Cardiac muscle cell (in vitro differentiated cells and primary cell): Measurements from ENCODE around the gene PCYT1A. TPM values are rescaled to one million over a fixed set of nuclear protein-coding genes. Genes with fewer than 3 reads are reported as not detected.
"Not testable (repeated sequence)": the region's sequence is repeated elsewhere in the genome, so short reads cannot be mapped to it uniquely, and the experiment has no call there.

Experiments
- DNase-seq, 2 donors: peaks; one replicate each; pipeline versions ENCODE4 v3.0.0 to v3.0.0-alpha.2; 2010 to 2017; ENCODE audit warnings: low read depth in 1 of 2, low spot score in 1 of 2
- H3K27ac ChIP-seq: fragments of 200-600 bp; sonication (generic); 2 replicates; pipeline ENCODE4 v1.5.1; 2016
- H3K27me3 ChIP-seq: fragments of 200-600 bp; sonication (generic); 2 replicates; pipeline ENCODE4 v1.6.0; 2016; ENCODE audit warnings: control low read depth
- H3K36me3 ChIP-seq: fragments of 200-600 bp; sonication (generic); 2 replicates; pipeline ENCODE4 v1.5.1; 2016; ENCODE audit warnings: control low read depth
- H3K4me1 ChIP-seq: fragments of 200-600 bp; sonication (generic); 2 replicates; pipeline ENCODE4 v1.8.1; 2017; ENCODE audit warnings: low read depth, mild to moderate bottlenecking, mixed run types
- H3K4me3 ChIP-seq: fragments of 200-600 bp; sonication (generic); 2 replicates; pipeline ENCODE4 v1.5.1; 2016; ENCODE audit warnings: mild to moderate bottlenecking
- H3K9me3 ChIP-seq: fragments of 200-600 bp; sonication (generic); 2 replicates; pipeline ENCODE4 v1.5.1; 2017; ENCODE audit warnings: low read depth, mild to moderate bottlenecking, control low read depth
- CTCF ChIP-seq: IDR thresholded peaks from 2 replicates; pipeline ENCODE4 v1.5.1; 2012; ENCODE audit warnings: low read depth, mild to moderate bottlenecking, low read length
- polyA plus RNA-seq: library from polyadenylated mRNA; unstranded; fragments of >200 nt; fragmentation: Nextera tagmentation; extraction: Ambion mirVana; gene quantifications from 2 replicates; pipeline ENCODE4 v1.2.1, GENCODE V29; 2016
- total RNA-seq: library from RNA; depleted of rRNA; stranded (reverse); fragments of >200 nt; gene quantifications from 2 replicates; pipeline ENCODE4 v1.2.3, GENCODE V29; 2016

Gene PCYT1A
- total and polyA plus RNA-seq, 2 experiments from 2014 or later = 23.6 to 66.5 TPM

- H3K27ac ChIP-seq = no peak overlapping the region
- H3K9me3 ChIP-seq = no peaks in the 10 kb centered on the region
- H3K4me1 ChIP-seq = peaks cover 7% of the 10 kb centered on the region
- no peaks in the 10 kb centered on the region for H3K27me3 ChIP-seq
- DNase-seq = no peak
- H3K4me3 ChIP-seq = no peak overlapping the region
- H3K36me3 ChIP-seq = no peaks in the 10 kb centered on the region
- TF ChIP-seq CTCF = no peak
These were observed 102.6 kb downstream of the PCYT1A start for GRCh38 chr3:196184881-196185280.

GRCh38 chr3:196184169-196184432 lies 103.4 kb downstream of the PCYT1A start:
- H3K27ac ChIP-seq, H3K36me3 ChIP-seq: not testable (repeated sequence)

GRCh38 chr3:196181127-196181546 lies 106.4 kb downstream of the PCYT1A start:
- Histone ChIP-seq H3K27ac (no peak overlapping the region), H3K4me1 (peaks cover 4% of the 10 kb centered on the region), H3K27me3 (no peaks in the 10 kb centered on the region), H3K9me3 (no peaks in the 10 kb centered on the region), H3K36me3 (no peaks in the 10 kb centered on the region), H3K4me3 (no peak overlapping the region)
- DNase-seq = no peak
- no peak for TF ChIP-seq CTCF

More at GRCh38 chr3:196184169-196184432, 103.4 kb downstream of the PCYT1A start:
- H3K4me3 ChIP-seq, H3K9me3 ChIP-seq, DNase-seq, H3K27me3 ChIP-seq, H3K4me1 ChIP-seq: not testable (repeated sequence)

GRCh38 chr3:196180346-196180745 lies 107.2 kb downstream of the PCYT1A start:
- TF ChIP-seq CTCF = no peak
- no peak for DNase-seq
- H3K36me3 ChIP-seq = no peaks in the 10 kb centered on the region
- no peak overlapping the region for H3K27ac ChIP-seq
- no peak overlapping the region for H3K4me3 ChIP-seq
- no peaks in the 10 kb centered on the region for H3K9me3 ChIP-seq
- peaks cover 4% of the 10 kb centered on the region for H3K4me1 ChIP-seq
- no peaks in the 10 kb centered on the region for H3K27me3 ChIP-seq

Other genes starting within 250 kb of the PCYT1A start
- 19.6 and 76.1 TPM in 2 replicates for gene TFRC, start 205.6 kb downstream of the PCYT1A start, total RNA-seq
- gene TFRC, start 205.6 kb downstream of the PCYT1A start, polyA plus RNA-seq = 19.7 and 81.1 TPM in 2 replicates
- 1.4 TPM in 1 of 2 replicates, not detected in the other for gene ZDHHC19, start 76.3 kb downstream of the PCYT1A start, total RNA-seq
- gene ZDHHC19, start 76.3 kb downstream of the PCYT1A start, polyA plus RNA-seq = 0.26 and 1.1 TPM in 2 replicates
- gene SLC51A, start 71.2 kb downstream of the PCYT1A start, total RNA-seq = not detected in 2 replicates
- 3.9 and 5.1 TPM in 2 replicates for gene SLC51A, start 71.2 kb downstream of the PCYT1A start, polyA plus RNA-seq
- gene DYNLT2B, start 30.5 kb upstream of the PCYT1A start, total RNA-seq = 24.6 and 38.7 TPM in 2 replicates
- gene DYNLT2B, start 30.5 kb upstream of the PCYT1A start, polyA plus RNA-seq = 81.7 and 86.5 TPM in 2 replicates
- gene TM4SF19, start 50.7 kb upstream of the PCYT1A start, total RNA-seq = not detected in 2 replicates
- gene TM4SF19, start 50.7 kb upstream of the PCYT1A start, polyA plus RNA-seq = not detected in 2 replicates
- 10.4 and 27.7 TPM in 2 replicates for gene UBXN7, start 144.7 kb upstream of the PCYT1A start, total RNA-seq
- 33.1 and 49.0 TPM in 2 replicates for gene UBXN7, start 144.7 kb upstream of the PCYT1A start, polyA plus RNA-seq
- 14.7 and 19.0 TPM in 2 replicates for gene RNF168, start 216.0 kb upstream of the PCYT1A start, total RNA-seq
- 9.9 and 11.1 TPM in 2 replicates for gene RNF168, start 216.0 kb upstream of the PCYT1A start, polyA plus RNA-seq
- 0.45 and 0.99 TPM in 2 replicates for gene SMCO1, start 227.6 kb upstream of the PCYT1A start, total RNA-seq
- gene SMCO1, start 227.6 kb upstream of the PCYT1A start, polyA plus RNA-seq = 1.7 and 2.3 TPM in 2 replicates